Mesendoderm (in vitro differentiated cells): ENCODE measurements around the gene ITGB4.

Experiments used
- DNase-seq: peaks from one replicate; pipeline ENCODE4 v3.0.0; 2013
- H2AK5ac ChIP-seq: 2 replicates; pipeline ENCODE4 v1.6.1; 2013; ENCODE audit warnings: low read length, inconsistent platforms
- H2BK120ac ChIP-seq: 2 replicates; pipeline ENCODE4 v1.6.1; 2013; ENCODE audit warnings: low read depth, mild to moderate bottlenecking, low read length, moderate library complexity, mixed read lengths
- H2BK15ac ChIP-seq: replicated peaks from 2 replicates; pipeline ENCODE4 v1.6.1; 2013; ENCODE audit warnings: low read depth, mild to moderate bottlenecking, moderate library complexity
- H2BK5ac ChIP-seq: 2 replicates; pipeline ENCODE4 v1.6.1; 2013; ENCODE audit warnings: low read length, inconsistent platforms
- H3K18ac ChIP-seq: 2 replicates; pipeline ENCODE4 v1.6.1; 2013; ENCODE audit warnings: mild to moderate bottlenecking, low read length, mixed read lengths
- H3K23ac ChIP-seq: one replicate; pipeline ENCODE4 v1.6.1; 2013; ENCODE audit warnings: low read length
- H3K27ac ChIP-seq: 2 replicates; pipeline ENCODE4 v1.5.1; 2013; ENCODE audit warnings: low read depth, mild to moderate bottlenecking, inconsistent platforms, low read length, moderate library complexity
- H3K27me3 ChIP-seq: 2 replicates; pipeline ENCODE4 v1.6.1; 2013; ENCODE audit warnings: low read length, control low read depth, mild to moderate bottlenecking, inconsistent platforms; ENCODE audit not compliant: insufficient read depth, poor library complexity
- H3K36me3 ChIP-seq: 2 replicates; pipeline ENCODE4 v1.6.1; 2013; ENCODE audit warnings: low read length, inconsistent platforms; ENCODE audit not compliant: control insufficient read depth, insufficient read depth
- H3K4ac ChIP-seq: one replicate; pipeline ENCODE4 v1.6.1; 2013; ENCODE audit warnings: low read depth, mild to moderate bottlenecking, low read length, moderate library complexity
- H3K4me1 ChIP-seq: 2 replicates; pipeline ENCODE4 v1.6.1; 2013; ENCODE audit warnings: low read depth, low read length, inconsistent platforms; ENCODE audit not compliant: control insufficient read depth
- H3K4me2 ChIP-seq: 2 replicates; pipeline ENCODE4 v1.6.1; 2013; ENCODE audit warnings: low read length
- H3K4me3 ChIP-seq: 2 replicates; pipeline ENCODE4 v1.5.1; 2013; ENCODE audit warnings: mild to moderate bottlenecking, low read length
- H3K56ac ChIP-seq: one replicate; pipeline ENCODE4 v1.6.1; 2013; ENCODE audit warnings: low read length
- H3K79me1 ChIP-seq: 2 replicates; pipeline ENCODE4 v1.6.1; 2013; ENCODE audit warnings: low read length, inconsistent platforms
- H3K79me2 ChIP-seq: 2 replicates; pipeline ENCODE4 v1.6.1; 2013; ENCODE audit warnings: mild to moderate bottlenecking, low read length; ENCODE audit not compliant: control insufficient read depth, insufficient read depth
- H3K9ac ChIP-seq: 2 replicates; pipeline ENCODE4 v1.6.1; 2013; ENCODE audit warnings: low read length, inconsistent platforms
- H4K5ac ChIP-seq: one replicate; pipeline ENCODE4 v1.6.1; 2013; ENCODE audit warnings: low read length
- H4K8ac ChIP-seq: one replicate; pipeline ENCODE4 v1.6.1; 2013; ENCODE audit warnings: low read depth, mild to moderate bottlenecking, control low read depth, low read length, moderate library complexity
- WGBS: extraction: QIAGEN DNeasy Blood & Tissue Kit; methylation state at CpG from one replicate; pipeline ENCODE4 v1.1.7; 2013; ENCODE audit warnings: low lambda C conversion rate, missing lambda C conversion rate; ENCODE audit not compliant: insufficient coverage; ENCODE audit errors: extremely low coverage; 5-methylcytosine and 5-hydroxymethylcytosine counted together

Gene ITGB4

DNA sequence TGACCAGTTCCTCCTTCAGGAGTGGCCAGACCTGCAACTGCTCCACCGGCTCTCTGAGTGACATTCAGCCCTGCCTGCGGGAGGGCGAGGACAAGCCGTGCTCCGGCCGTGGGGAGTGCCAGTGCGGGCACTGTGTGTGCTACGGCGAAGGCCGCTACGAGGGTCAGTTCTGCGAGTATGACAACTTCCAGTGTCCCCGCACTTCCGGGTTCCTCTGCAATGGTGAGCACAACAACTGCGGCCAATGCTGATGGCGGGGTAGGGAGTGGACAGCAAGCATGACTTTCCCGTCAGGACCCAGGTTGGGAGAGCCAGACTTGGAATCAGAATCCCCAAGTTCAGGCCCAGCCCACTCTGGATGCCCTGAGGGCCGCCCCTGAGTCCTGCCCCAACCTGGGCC is 12.2 kb downstream of the ITGB4 start:
- H3K79me2 ChIP-seq, result no peaks in the 10 kb centered on the region
- H2BK15ac ChIP-seq, result no peak overlapping the region
- H3K23ac ChIP-seq, result no peak overlapping the region
- no peak overlapping the region for H2AK5ac ChIP-seq
- H3K9ac ChIP-seq, result no peak overlapping the region
- DNase-seq, result no peak
- no peak overlapping the region for H3K56ac ChIP-seq
- H2BK120ac ChIP-seq, result no peak overlapping the region
- H3K27me3 ChIP-seq, result no peaks in the 10 kb centered on the region
- H3K18ac ChIP-seq, result no peak overlapping the region
- no peak overlapping the region for H3K27ac ChIP-seq
- H4K8ac ChIP-seq, result no peak overlapping the region
- no peaks in the 10 kb centered on the region for H3K79me1 ChIP-seq
- H2BK5ac ChIP-seq, result no peak overlapping the region
- H3K4me3 ChIP-seq, result no peak overlapping the region
- H3K36me3 ChIP-seq, result no peaks in the 10 kb centered on the region
- H3K4me1 ChIP-seq, result no peaks in the 10 kb centered on the region
- no peak overlapping the region for H4K5ac ChIP-seq
- H3K4ac ChIP-seq, result no peak overlapping the region
- no peak overlapping the region for H3K4me2 ChIP-seq
- WGBS, result no CpG with 5 or more reads among the region's 18 CpGs

DNA sequence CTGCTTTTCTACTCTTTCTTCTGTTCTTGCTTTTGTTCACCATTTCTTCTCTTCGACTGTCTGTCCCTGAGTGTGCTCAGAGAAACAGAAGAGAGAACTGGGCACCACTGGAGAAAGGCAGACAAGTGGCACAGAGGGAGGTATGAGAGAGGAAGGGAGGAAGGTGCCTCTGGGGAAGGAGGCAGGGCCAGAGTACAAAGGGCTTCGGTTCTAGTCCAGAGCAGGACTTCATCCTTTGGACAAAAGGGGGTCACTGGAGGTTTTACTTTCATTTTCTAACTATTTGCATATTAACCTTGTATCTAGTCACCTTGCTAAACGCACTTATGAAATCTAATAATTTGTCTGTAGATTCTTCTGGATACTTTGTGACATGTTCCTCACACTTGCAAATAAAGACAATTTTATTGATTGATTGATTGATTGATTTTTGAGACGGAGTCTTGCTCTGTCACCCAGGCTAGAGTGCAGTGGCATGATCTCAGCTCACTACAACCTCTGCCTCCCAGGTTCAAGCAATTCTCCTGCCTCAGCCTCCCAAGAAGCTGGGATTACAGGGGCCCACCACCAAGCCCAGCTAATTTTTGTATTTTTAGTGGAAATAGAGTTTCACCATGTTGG is 13.5 kb downstream of the ITGB4 start:
- no peak overlapping the region for H4K5ac ChIP-seq
- H3K4me1 ChIP-seq, result no peaks in the 10 kb centered on the region
- DNase-seq, result no peak
- H3K56ac ChIP-seq, result no peak overlapping the region
- no peaks in the 10 kb centered on the region for H3K27me3 ChIP-seq
- H2BK15ac ChIP-seq, result no peak overlapping the region
- H4K8ac ChIP-seq, result no peak overlapping the region
- H3K4me3 ChIP-seq, result no peak overlapping the region
- H3K79me1 ChIP-seq, result no peaks in the 10 kb centered on the region
- H3K23ac ChIP-seq, result no peak overlapping the region
- H3K4ac ChIP-seq, result no peak overlapping the region
- H3K4me2 ChIP-seq, result no peak overlapping the region
- H3K27ac ChIP-seq, result no peak overlapping the region
- no peaks in the 10 kb centered on the region for H3K79me2 ChIP-seq
- no CpG with 5 or more reads among the region's 4 CpGs for WGBS
- no peaks in the 10 kb centered on the region for H3K36me3 ChIP-seq
- H2AK5ac ChIP-seq, result no peak overlapping the region
- H3K9ac ChIP-seq, result no peak overlapping the region
- H2BK120ac ChIP-seq, result no peak overlapping the region
- H2BK5ac ChIP-seq, result no peak overlapping the region
- H3K18ac ChIP-seq, result no peak overlapping the region

DNA sequence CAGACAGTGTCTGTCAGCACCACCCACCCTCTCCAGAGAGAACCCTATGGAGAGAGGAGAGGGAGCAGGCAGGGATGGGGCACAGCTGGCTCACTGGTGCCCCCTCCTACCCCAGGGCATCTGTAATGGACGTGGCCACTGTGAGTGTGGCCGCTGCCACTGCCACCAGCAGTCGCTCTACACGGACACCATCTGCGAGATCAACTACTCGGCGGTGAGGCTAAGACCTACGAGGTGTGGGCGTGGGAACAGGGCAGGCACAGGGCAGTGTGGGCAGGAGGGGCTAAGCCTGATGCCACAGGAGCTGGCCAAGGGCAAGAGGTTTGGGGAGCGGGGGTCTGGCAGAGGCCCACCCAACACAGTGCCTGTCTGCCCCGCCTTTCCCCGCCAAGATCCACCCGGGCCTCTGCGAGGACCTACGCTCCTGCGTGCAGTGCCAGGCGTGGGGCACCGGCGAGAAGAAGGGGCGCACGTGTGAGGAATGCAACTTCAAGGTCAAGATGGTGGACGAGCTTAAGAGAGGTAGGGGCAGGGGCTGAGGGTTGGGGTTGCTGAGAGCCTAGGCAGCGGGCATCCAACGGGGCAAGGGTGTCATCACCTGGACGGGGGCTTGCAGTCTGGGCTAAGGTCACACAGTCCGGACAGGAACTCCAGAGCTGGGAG is 15.0 kb downstream of the ITGB4 start:
- no peak overlapping the region for H2BK120ac ChIP-seq
- H3K27me3 ChIP-seq, result no peaks in the 10 kb centered on the region
- H3K27ac ChIP-seq, result no peak overlapping the region
- no peak overlapping the region for H2AK5ac ChIP-seq
- no peaks in the 10 kb centered on the region for H3K79me2 ChIP-seq
- no peak overlapping the region for H3K56ac ChIP-seq
- H4K8ac ChIP-seq, result no peak overlapping the region
- WGBS, result no CpG with 5 or more reads among the region's 26 CpGs
- H3K79me1 ChIP-seq, result no peaks in the 10 kb centered on the region
- no peak overlapping the region for H3K18ac ChIP-seq
- no peak overlapping the region for H4K5ac ChIP-seq
- H2BK5ac ChIP-seq, result no peak overlapping the region
- no peak for DNase-seq
- H3K4me1 ChIP-seq, result no peaks in the 10 kb centered on the region
- H3K36me3 ChIP-seq, result no peaks in the 10 kb centered on the region
- H3K23ac ChIP-seq, result no peak overlapping the region
- H3K9ac ChIP-seq, result no peak overlapping the region
- H2BK15ac ChIP-seq, result no peak overlapping the region
- no peak overlapping the region for H3K4me2 ChIP-seq
- H3K4me3 ChIP-seq, result no peak overlapping the region
- no peak overlapping the region for H3K4ac ChIP-seq

DNA sequence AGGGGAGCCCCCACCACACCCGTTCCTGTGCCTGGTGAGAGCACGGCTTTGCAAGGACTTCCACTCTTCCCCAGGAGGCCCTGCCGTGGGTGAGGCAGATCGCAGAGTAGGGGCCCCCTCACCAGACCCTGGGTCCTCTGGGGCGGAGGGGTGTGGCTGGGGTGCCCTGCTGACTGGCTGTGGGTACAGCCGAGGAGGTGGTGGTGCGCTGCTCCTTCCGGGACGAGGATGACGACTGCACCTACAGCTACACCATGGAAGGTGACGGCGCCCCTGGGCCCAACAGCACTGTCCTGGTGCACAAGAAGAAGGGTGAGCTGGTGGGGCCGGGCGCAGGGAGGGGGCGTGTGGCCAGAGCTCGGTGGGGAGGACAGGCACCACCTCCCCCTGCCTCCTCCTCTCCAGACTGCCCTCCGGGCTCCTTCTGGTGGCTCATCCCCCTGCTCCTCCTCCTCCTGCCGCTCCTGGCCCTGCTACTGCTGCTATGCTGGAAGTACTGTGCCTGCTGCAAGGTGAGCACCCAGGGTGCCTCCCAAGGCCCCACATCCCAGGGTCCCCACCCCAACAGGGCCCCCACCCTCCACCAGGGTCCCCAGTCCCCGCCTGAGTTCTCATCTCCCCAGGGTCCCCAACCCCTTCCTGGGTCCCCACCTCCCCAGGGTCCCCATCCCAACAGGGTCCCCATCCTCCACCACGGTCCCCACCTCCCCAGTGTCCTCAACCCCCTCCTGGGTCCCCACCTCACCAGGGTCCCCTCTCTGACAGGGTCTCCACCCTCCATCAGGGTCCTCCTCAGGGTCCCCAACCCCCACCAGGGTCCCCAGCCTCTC is 16.1 kb downstream of the ITGB4 start:
- Histone ChIP-seq H3K79me2 (no peaks in the 10 kb centered on the region), H3K23ac (no peak overlapping the region), H2AK5ac (no peak overlapping the region), H3K4me1 (no peaks in the 10 kb centered on the region), H3K18ac (no peak overlapping the region), H2BK15ac (no peak overlapping the region), H2BK5ac (no peak overlapping the region), H3K79me1 (no peaks in the 10 kb centered on the region), H3K4ac (no peak overlapping the region), H4K5ac (no peak overlapping the region), H3K27ac (no peak overlapping the region), H4K8ac (no peak overlapping the region), H3K4me2 (no peak overlapping the region), H3K36me3 (no peaks in the 10 kb centered on the region), H3K27me3 (no peaks in the 10 kb centered on the region), H3K56ac (no peak overlapping the region), H3K4me3 (no peak overlapping the region), H2BK120ac (no peak overlapping the region), H3K9ac (no peak overlapping the region)
- no peak for DNase-seq
- no CpG with 5 or more reads among the region's 20 CpGs for WGBS

DNA sequence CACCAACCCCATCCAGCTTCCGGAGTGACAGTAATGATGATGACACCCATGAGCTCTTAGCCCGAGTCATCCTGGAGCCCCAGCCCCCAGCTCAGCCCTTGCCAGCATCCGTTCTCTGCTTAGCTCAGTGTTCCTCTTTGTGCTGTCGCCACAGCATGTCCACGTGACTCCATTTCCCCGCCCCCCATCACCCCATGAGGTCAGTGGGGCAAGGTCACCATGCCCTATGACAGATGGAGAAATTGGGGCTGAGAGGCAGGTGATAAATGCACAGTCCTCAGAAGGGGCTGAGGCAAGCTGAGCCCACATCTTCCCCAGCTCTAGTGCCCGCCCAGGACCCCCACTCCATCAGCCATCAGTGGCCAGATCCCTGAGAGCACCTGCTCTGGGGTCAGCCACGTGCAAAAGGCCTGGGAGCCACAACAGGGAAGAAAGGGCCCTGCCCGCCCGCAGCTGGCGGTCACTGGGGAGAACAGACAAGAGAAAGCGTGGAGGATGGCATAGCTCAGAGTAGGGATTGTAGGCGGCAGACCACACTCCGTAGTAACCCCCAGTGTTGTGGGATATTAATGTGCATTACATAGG is 17.1 kb downstream of the ITGB4 start:
- Histone ChIP-seq H4K5ac (no peak overlapping the region), H3K56ac (no peak overlapping the region), H3K79me2 (no peaks in the 10 kb centered on the region), H3K79me1 (no peaks in the 10 kb centered on the region), H3K27me3 (no peaks in the 10 kb centered on the region), H3K4me2 (no peak overlapping the region), H3K4ac (no peak overlapping the region), H4K8ac (no peak overlapping the region), H3K4me3 (no peak overlapping the region), H2BK5ac (no peak overlapping the region), H3K27ac (no peak overlapping the region), H3K18ac (no peak overlapping the region), H2BK120ac (no peak overlapping the region), H3K9ac (no peak overlapping the region), H2AK5ac (no peak overlapping the region), H3K23ac (no peak overlapping the region), H3K4me1 (no peaks in the 10 kb centered on the region), H3K36me3 (no peaks in the 10 kb centered on the region), H2BK15ac (no peak overlapping the region)
- no peak for DNase-seq
- no CpG with 5 or more reads among the region's 14 CpGs for WGBS
